ENCODE results near the gene JAM2. TPM values are rescaled to one million over a fixed set of nuclear protein-coding genes. Genes with fewer than 3 reads are reported as not detected.

The JAM2 gene
- total RNA-seq, 4 donors from 2014 or later = 28.0 to 52.4 (median 46.7) TPM

DNA sequence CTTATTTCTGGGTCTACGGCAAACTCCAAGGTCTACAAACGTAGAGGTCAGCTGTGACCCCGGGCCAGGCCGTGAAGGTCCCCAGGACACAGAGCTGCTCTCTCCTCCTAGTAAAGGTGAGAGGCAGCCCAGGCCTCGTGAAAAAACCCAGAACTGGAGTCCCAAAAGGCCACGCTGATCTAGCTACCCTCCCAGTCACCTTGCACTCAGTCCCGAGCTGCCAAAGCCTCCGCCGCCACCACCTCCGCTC lies 95.5 kb downstream of the JAM2 start:
- intact Hi-C loops (cut with DNase I) = no loop called here
- H3K27me3 ChIP-seq = no peaks in the 10 kb centered on the region
- H3K9me3 ChIP-seq = no peaks in the 10 kb centered on the region
- peaks cover 55 to 62% (median 59%) of the 10 kb centered on the region in 4 donors for H3K4me1 ChIP-seq
- 0% methylated on average over 6 of the region's 10 CpGs for WGBS
- peak overlapping the region; percentile 77 to 97 (median 81) for H3K4me3 ChIP-seq
- DNase-seq (ENCODE audit: extremely low spot score) = no peak
- peak overlapping the region; percentile 95 to 99 (median 97) for H3K27ac ChIP-seq (replicated peaks in 1 of 4)
- TF ChIP-seq EP300 (IDR thresholded peaks at IDR 0.05) = no peak
- peak; percentile 86 for TF ChIP-seq POLR2A (IDR thresholded peaks at IDR 0.05; ENCODE audit: low read depth)
- TF ChIP-seq, protein P1, sequence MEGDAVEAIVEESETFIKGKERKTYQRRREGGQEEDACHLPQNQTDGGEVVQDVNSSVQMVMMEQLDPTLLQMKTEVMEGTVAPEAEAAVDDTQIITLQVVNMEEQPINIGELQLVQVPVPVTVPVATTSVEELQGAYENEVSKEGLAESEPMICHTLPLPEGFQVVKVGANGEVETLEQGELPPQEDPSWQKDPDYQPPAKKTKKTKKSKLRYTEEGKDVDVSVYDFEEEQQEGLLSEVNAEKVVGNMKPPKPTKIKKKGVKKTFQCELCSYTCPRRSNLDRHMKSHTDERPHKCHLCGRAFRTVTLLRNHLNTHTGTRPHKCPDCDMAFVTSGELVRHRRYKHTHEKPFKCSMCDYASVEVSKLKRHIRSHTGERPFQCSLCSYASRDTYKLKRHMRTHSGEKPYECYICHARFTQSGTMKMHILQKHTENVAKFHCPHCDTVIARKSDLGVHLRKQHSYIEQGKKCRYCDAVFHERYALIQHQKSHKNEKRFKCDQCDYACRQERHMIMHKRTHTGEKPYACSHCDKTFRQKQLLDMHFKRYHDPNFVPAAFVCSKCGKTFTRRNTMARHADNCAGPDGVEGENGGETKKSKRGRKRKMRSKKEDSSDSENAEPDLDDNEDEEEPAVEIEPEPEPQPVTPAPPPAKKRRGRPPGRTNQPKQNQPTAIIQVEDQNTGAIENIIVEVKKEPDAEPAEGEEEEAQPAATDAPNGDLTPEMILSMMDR (IDR thresholded peaks at IDR 0.05) = no peak
- peak in 1 of 2 donors; percentile 94 for TF ChIP-seq POLR2AphosphoS5 (IDR thresholded peaks at IDR 0.05)
- peaks cover 0 to 7% (median 1%) of the 10 kb centered on the region in 4 donors for H3K36me3 ChIP-seq

DNA sequence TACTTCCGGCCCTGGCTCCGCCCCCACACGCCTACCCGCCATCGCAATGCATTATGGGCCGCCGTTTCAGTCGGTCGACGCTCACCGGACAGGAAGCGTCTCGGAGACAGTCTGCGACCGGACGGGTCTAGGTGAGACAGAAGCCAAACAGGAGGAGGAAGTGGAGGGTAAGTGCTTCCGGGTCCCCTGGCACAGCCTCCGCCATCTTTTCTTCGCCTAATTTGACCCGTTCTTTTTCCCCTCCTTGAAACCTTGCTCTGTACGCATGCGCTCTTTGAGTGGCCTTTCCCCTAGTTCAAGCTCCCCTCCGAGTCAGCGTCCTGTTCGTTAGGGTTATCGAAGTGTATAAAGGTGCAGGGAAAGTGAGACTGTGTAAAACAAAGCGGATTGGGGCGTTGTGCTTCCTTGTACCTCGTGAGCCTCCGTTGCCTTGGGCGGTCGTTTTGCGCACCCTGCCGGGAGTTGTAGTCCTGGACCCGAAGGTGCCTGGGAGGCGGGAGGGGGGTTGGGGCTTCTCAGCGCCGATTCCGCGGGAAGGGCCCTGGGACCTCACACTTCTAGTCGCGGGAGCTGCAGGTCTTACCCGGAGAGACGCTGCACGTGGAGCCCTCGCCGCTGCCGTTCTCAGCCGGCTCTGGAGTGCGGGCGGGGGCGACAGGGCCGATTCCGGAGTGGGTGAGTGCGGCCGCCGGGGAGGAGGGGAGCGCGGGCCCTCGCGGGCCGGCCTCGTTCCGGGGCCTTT lies 96.0 kb downstream of the JAM2 start, which contains the start of the genes ATP5PF and GABPA:
TSS of gene ATP5PF (minus strand) at position 1 of the 742 bp plus-strand sequence. CDS start 5,110 bp downstream, outside the sequence.
TSS of gene GABPA (plus strand) at position 69 of the 742 bp plus-strand sequence. CDS start 6,627 bp downstream, outside the sequence.
- H3K27me3 ChIP-seq = no peaks in the 10 kb centered on the region
- 2% methylated on average over 38 of the region's 64 CpGs for WGBS
- H3K4me3 ChIP-seq = peak within 1 kb of the TSS; percentile 77 to 97 (median 81)
- H3K4me1 ChIP-seq = peaks cover 51 to 58% (median 54%) of the 10 kb centered on the region in 4 donors
- intact Hi-C loops (cut with DNase I) = no loop called here
- TF ChIP-seq POLR2AphosphoS5 (IDR thresholded peaks at IDR 0.05) (peak; percentile 62 to 98), EP300 (IDR thresholded peaks at IDR 0.05) (no peak), POLR2A (IDR thresholded peaks at IDR 0.05; ENCODE audit: low read depth) (peak; percentile 38)
- TF ChIP-seq, protein P1 (IDR thresholded peaks at IDR 0.05) = peak in 2 of 3 experiments; percentile 10 to 31
- H3K9me3 ChIP-seq = no peaks in the 10 kb centered on the region
- peak; percentile 98 for DNase-seq (ENCODE audit: extremely low spot score)
- H3K36me3 ChIP-seq = peaks cover 0 to 2% (median 0%) of the 10 kb centered on the region in 4 donors
- H3K27ac ChIP-seq (replicated peaks in 1 of 4) = peak within 1 kb of the TSS; percentile 95 to 99 (median 97)

DNA sequence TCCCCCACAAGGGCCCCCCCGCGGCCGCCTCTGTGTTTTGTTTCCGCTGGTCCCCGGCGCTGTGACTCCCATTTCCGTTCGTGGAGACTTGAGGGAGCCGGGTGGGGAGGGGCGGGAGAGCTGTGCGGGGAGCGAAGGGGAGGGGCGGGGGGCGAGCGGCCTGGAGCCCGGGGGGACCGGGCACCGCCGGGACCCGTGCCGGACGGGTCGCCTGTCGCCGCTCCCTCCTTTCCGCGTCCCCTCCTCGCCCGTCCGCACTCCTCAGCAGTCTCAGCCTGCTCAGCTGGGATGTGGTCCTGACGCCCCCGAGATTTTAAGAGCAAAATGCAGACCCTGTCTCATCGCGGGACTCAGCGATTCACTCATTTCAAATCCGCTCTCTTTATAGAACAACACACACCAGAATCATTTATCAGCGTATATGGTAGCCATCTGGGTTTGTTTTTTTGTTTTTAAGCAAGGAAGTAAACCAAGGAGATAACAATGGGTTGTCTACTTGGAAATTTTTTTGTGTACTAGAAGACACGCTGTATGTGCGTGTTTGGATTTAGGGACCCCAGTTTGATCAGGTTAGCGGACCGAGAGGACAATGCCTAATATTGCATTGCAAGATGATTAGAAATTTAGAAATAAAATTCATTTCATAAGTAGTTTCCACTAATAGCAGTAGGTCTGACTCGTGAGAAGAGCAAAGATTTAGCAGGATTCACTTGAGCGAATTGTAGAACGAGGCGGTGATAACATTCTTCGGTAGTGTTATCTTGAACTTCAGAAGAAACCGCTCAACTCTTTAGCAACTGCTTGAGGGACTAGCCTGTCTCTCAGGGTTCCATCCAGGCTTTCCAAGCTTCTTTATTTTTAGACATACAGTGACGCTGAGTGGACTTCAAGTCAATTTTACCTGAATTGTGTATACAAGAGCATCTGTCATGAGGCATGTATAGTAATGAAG lies 96.9 kb downstream of the JAM2 start:
- WGBS = under 1% methylated on average over 33 of the region's 48 CpGs
- Histone ChIP-seq H3K36me3 (no peaks in the 10 kb centered on the region), H3K27me3 (no peaks in the 10 kb centered on the region), H3K4me1 (peaks cover 45 to 51% (median 48%) of the 10 kb centered on the region in 4 donors), H3K9me3 (no peaks in the 10 kb centered on the region), H3K27ac (replicated peaks in 1 of 4) (peak overlapping the region; percentile 95 to 99 (median 97)), H3K4me3 (peak overlapping the region; percentile 77 to 97 (median 81))
- intact Hi-C loops (cut with DNase I) = no loop called here
- TF ChIP-seq, protein P1 (IDR thresholded peaks at IDR 0.05) = no peak
- TF ChIP-seq EP300 (IDR thresholded peaks at IDR 0.05) (no peak), POLR2A (IDR thresholded peaks at IDR 0.05; ENCODE audit: low read depth) (no peak), POLR2AphosphoS5 (IDR thresholded peaks at IDR 0.05) (no peak)
- DNase-seq (ENCODE audit: extremely low spot score) = peak; percentile 94

DNA sequence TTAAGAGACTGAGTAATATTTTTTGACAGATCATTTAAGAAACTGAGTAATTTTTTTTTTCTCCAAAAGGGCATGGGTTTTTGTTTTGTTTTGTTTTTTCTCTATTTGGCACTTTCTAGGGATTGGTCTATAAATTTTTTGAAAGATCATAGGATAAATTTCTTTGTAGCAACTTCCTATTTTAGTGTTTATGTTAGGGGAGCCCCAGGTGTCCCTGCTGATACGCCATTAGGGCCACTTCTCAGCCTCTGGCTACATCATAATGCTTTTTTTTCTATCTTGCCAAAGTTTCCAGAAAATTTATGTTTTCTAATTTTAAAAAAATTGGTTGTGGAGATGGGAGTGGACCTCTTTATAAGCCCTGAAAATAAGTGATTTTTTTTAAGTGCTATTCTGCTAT lies 98.4 kb downstream of the JAM2 start:
- peak overlapping the region in 1 of 4 donors; percentile 99 for H3K27ac ChIP-seq (replicated peaks in 1 of 4)
- TF ChIP-seq POLR2AphosphoS5 (IDR thresholded peaks at IDR 0.05) = no peak
- TF ChIP-seq POLR2A (IDR thresholded peaks at IDR 0.05; ENCODE audit: low read depth) = no peak
- TF ChIP-seq, protein P1 (IDR thresholded peaks at IDR 0.05) = no peak
- no peak for TF ChIP-seq EP300 (IDR thresholded peaks at IDR 0.05)
- no peaks in the 10 kb centered on the region for H3K9me3 ChIP-seq
- no peak overlapping the region for H3K4me3 ChIP-seq
- peaks cover 0 to under 1% (median 0%) of the 10 kb centered on the region in 4 donors for H3K36me3 ChIP-seq
- H3K27me3 ChIP-seq = no peaks in the 10 kb centered on the region
- intact Hi-C loops (cut with DNase I) = no loop called here
- H3K4me1 ChIP-seq = peaks cover 30 to 36% (median 33%) of the 10 kb centered on the region in 4 donors
- 58% methylated on average over 1 of the region's 1 CpG for WGBS
- no peak for DNase-seq (ENCODE audit: extremely low spot score)

All from esophagus muscularis mucosa (tissue), 4 donors.